DND-41 (cell line): Measurements from ENCODE around the gene FLNB.

Source experiments
- ATAC-seq: fragments of 200-7000 bp; cut with Tn5 transposase; 3 replicates; pipeline ENCODE4 v1.9.1; 2021; ENCODE audit warnings: low read depth; ENCODE audit not compliant: insufficient read depth
- DNase-seq: peaks from one replicate; pipeline ENCODE4 v3.0.0-alpha.2; 2020
- H2AFZ ChIP-seq: 2 replicates; pipeline ENCODE4 v1.6.0; 2012; ENCODE audit warnings: low read depth, low read length
- H3K27ac ChIP-seq: 2 replicates; pipeline ENCODE4 v1.5.1; 2012; ENCODE audit warnings: low read length, inconsistent platforms
- H3K27me3 ChIP-seq: fragments of 200-600 bp; sonication (generic); 2 replicates; pipeline ENCODE4 v1.6.0; 2012; ENCODE audit warnings: low read length, mild to moderate bottlenecking, inconsistent platforms; ENCODE audit not compliant: insufficient read depth, poor library complexity
- H3K36me3 ChIP-seq: 2 replicates; pipeline ENCODE4 v1.5.1; 2012; ENCODE audit warnings: low read length, inconsistent platforms; ENCODE audit not compliant: insufficient read depth
- H3K4me1 ChIP-seq: 2 replicates; pipeline ENCODE4 v1.5.1; 2012; ENCODE audit warnings: mild to moderate bottlenecking, low read length; ENCODE audit not compliant: insufficient read depth
- H3K4me2 ChIP-seq: 2 replicates; pipeline ENCODE4 v1.6.0; 2012; ENCODE audit warnings: mild to moderate bottlenecking, moderate library complexity, low read length, inconsistent platforms; ENCODE audit not compliant: insufficient read depth
- H3K4me3 ChIP-seq, 2 experiments: fragments of 200-600 bp in 1 of 2; shearing (Covaris generic) in 1 of 2; 2 replicates each; pipeline ENCODE4 v1.5.1; 2012 to 2016; ENCODE audit warnings: inconsistent platforms in 2 of 2, low read length in 2 of 2, mild to moderate bottlenecking in 2 of 2, low read depth in 1 of 2, moderate library complexity in 1 of 2
- H3K79me2 ChIP-seq: 2 replicates; pipeline ENCODE4 v1.6.0; 2012; ENCODE audit warnings: low read length, inconsistent platforms; ENCODE audit not compliant: insufficient read depth
- H3K9ac ChIP-seq: 2 replicates; pipeline ENCODE4 v1.6.0; 2012; ENCODE audit warnings: low read depth, mild to moderate bottlenecking, inconsistent platforms, low read length, moderate library complexity
- H3K9me3 ChIP-seq: 2 replicates; pipeline ENCODE4 v1.5.1; 2012; ENCODE audit warnings: low read length, moderate library complexity, mild to moderate bottlenecking, inconsistent platforms; ENCODE audit not compliant: insufficient read depth, severe bottlenecking
- H4K20me1 ChIP-seq: 2 replicates; pipeline ENCODE4 v1.6.0; 2012; ENCODE audit warnings: low read length; ENCODE audit not compliant: insufficient read depth
- CTCF ChIP-seq: IDR thresholded peaks from 2 replicates; pipeline ENCODE4 v1.5.1; 2012; ENCODE audit warnings: borderline replicate concordance, low read length, moderate library complexity, mild to moderate bottlenecking; ENCODE audit not compliant: poor library complexity, severe bottlenecking; ENCODE audit errors: extremely low read depth
- EZH2 ChIP-seq: IDR thresholded peaks from 3 replicates; pipeline ENCODE4 v1.6.1; 2012; ENCODE audit warnings: borderline replicate concordance, low read depth, mild to moderate bottlenecking, moderate library complexity, low read length, inconsistent platforms; ENCODE audit not compliant: severe bottlenecking

FLNB gene

GRCh38 chr3:58135712-58136543 lies 127.7 kb downstream of the FLNB start:
- no peak for DNase-seq
- TF ChIP-seq CTCF: peak; percentile 43
- TF ChIP-seq EZH2: no peak
- Histone ChIP-seq H3K4me3 (no peak overlapping the region), H4K20me1 (no peaks in the 10 kb centered on the region), H3K4me2 (no peak overlapping the region), H3K36me3 (peaks cover 86% of the 10 kb centered on the region), H3K9ac (no peak overlapping the region), H2AFZ (no peak overlapping the region), H3K79me2 (no peaks in the 10 kb centered on the region), H3K27me3 (no peaks in the 10 kb centered on the region), H3K4me1 (no peaks in the 10 kb centered on the region), H3K9me3 (no peaks in the 10 kb centered on the region), H3K27ac (no peak overlapping the region)
- no peak for ATAC-seq

GRCh38 chr3:58137306-58137705 lies 129.1 kb downstream of the FLNB start:
- H3K27me3 ChIP-seq: no peaks in the 10 kb centered on the region
- H3K9ac ChIP-seq: no peak overlapping the region
- no peak overlapping the region for H3K27ac ChIP-seq
- no peaks in the 10 kb centered on the region for H3K4me1 ChIP-seq
- no peak for DNase-seq
- no peak overlapping the region for H3K4me3 ChIP-seq
- H3K9me3 ChIP-seq: no peaks in the 10 kb centered on the region
- H3K4me2 ChIP-seq: no peak overlapping the region
- no peak overlapping the region for H2AFZ ChIP-seq
- no peak for TF ChIP-seq EZH2
- no peak for TF ChIP-seq CTCF
- no peaks in the 10 kb centered on the region for H3K79me2 ChIP-seq
- peaks cover 89% of the 10 kb centered on the region for H3K36me3 ChIP-seq
- H4K20me1 ChIP-seq: no peaks in the 10 kb centered on the region
- ATAC-seq: no peak

GRCh38 chr3:58141766-58142345 lies 133.6 kb downstream of the FLNB start:
- no peak for ATAC-seq
- Histone ChIP-seq H4K20me1 (no peaks in the 10 kb centered on the region), H3K9ac (no peak overlapping the region), H3K4me1 (no peaks in the 10 kb centered on the region), H2AFZ (no peak overlapping the region), H3K4me3 (no peak overlapping the region), H3K4me2 (no peak overlapping the region), H3K27ac (no peak overlapping the region), H3K36me3 (peaks cover 82% of the 10 kb centered on the region), H3K9me3 (no peaks in the 10 kb centered on the region), H3K79me2 (no peaks in the 10 kb centered on the region), H3K27me3 (no peaks in the 10 kb centered on the region)
- no peak for DNase-seq
- TF ChIP-seq EZH2: no peak
- TF ChIP-seq CTCF: no peak
